Activated CD4-positive, alpha-beta T cell treated with anti-CD3 and anti-CD28 coated beads, Interleukin-2, amount 10 ng/mL, durations not matched to agents 7 days and 5 days (primary cell): ENCODE measurements around the gene ZNF532. TPM values are rescaled to one million over a fixed set of nuclear protein-coding genes. Genes with fewer than 3 reads are reported as not detected.
"Not testable (repeated sequence)": the region's sequence is repeated elsewhere in the genome, so short reads cannot be mapped to it uniquely, and the experiment has no call there.

ENCODE experiments used
- CTCF ChIA-PET: fragments of 350-600 bp; sonication (Branson Sonifier 250); formaldehyde crosslinking; loops from one replicate; lab custom pipeline; 2021; ENCODE audit warnings: antibody characterized with exemption; lab: Charles Lee
- POLR2A ChIA-PET: fragments of 350-600 bp; sonication (Branson Sonifier 250); formaldehyde crosslinking; loops from one replicate; lab custom pipeline; 2021; ENCODE audit warnings: antibody characterized with exemption; lab: Charles Lee
- DNase-seq: peaks from one replicate; pipeline ENCODE4 v3.0.0-alpha.2; 2020
- H3K27ac Mint-ChIP-seq: one replicate; pipeline ENCODE4 v1.8.0; 2021; ENCODE audit warnings: mild to moderate bottlenecking, moderate library complexity, mixed read lengths
- H3K27me3 Mint-ChIP-seq: one replicate; pipeline ENCODE4 v1.8.0; 2021; ENCODE audit warnings: mixed read lengths
- H3K36me3 Mint-ChIP-seq: one replicate; pipeline ENCODE4 v1.8.0; 2021; ENCODE audit warnings: low read depth, mixed read lengths
- H3K4me1 Mint-ChIP-seq: one replicate; pipeline ENCODE4 v1.8.0; 2021; ENCODE audit warnings: mixed read lengths
- H3K4me3 Mint-ChIP-seq: one replicate; pipeline ENCODE4 v1.8.0; 2021; ENCODE audit warnings: mild to moderate bottlenecking, moderate library complexity, mixed read lengths
- H3K9me3 Mint-ChIP-seq: one replicate; pipeline ENCODE4 v1.8.0; 2021; ENCODE audit warnings: mixed read lengths
- total RNA-seq, 2 experiments: library from RNA; stranded (reverse); gene quantifications; one replicate each; pipeline ENCODE4 v1.2.3, GENCODE V29; 2021

ZNF532 gene
- total RNA-seq, 2 experiments from 2014 or later = 2.7 to 2.8 TPM

DNA sequence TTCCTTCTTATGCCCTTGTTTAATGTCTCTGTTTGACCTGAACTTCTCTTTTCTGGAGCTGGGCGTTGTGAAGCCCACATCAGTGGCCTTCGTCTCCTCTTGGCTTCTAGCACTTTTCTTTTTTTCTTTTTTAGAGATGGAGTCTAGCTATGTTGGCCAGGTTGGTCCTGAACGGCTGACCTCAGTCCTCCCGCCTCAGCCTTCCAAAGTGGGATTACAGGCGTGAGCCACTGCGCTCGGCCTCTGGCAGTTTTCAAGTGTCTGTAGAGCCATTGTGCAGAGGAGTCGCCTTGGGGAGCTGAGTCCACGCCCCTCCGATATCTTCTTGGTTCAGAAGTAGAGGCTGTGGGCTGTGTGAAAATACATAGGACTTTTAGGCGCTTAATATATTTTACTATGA is 36.5 kb downstream of the ZNF532 start:
- no peak overlapping the region for H3K27ac Mint-ChIP-seq
- POLR2A ChIA-PET = no interaction called here
- H3K36me3 Mint-ChIP-seq = no peaks in the 10 kb centered on the region
- CTCF ChIA-PET = interaction anchor here (0.9 kb wide), 1 partner anchor 20 kb away, joined by 3 read pairs; no protein-coding TSS in a partner anchor
- peaks cover 6% of the 10 kb centered on the region for H3K27me3 Mint-ChIP-seq
- H3K9me3 Mint-ChIP-seq = no peaks in the 10 kb centered on the region
- H3K4me3 Mint-ChIP-seq = no peak overlapping the region
- no peak for DNase-seq
- H3K4me1 Mint-ChIP-seq = peaks cover 7% of the 10 kb centered on the region

- no peaks in the 10 kb centered on the region for H3K36me3 Mint-ChIP-seq
- POLR2A ChIA-PET = no interaction called here
- CTCF ChIA-PET = interaction anchor here (0.5 to 0.9 kb wide), 2 partner anchors 20 to 530 kb away, joined by 3 to 4 read pairs; no protein-coding TSS in a partner anchor
- H3K4me3 Mint-ChIP-seq = no peak overlapping the region
- no peak overlapping the region for H3K27ac Mint-ChIP-seq
- H3K9me3 Mint-ChIP-seq = no peaks in the 10 kb centered on the region
- peaks cover 6% of the 10 kb centered on the region for H3K27me3 Mint-ChIP-seq
- DNase-seq = no peak
- H3K4me1 Mint-ChIP-seq = peaks cover 2% of the 10 kb centered on the region
Observed at GRCh38 chr18:58901783-58902182, 37.1 kb downstream of the ZNF532 start.

GRCh38 chr18:58902961-58903360 is 38.3 kb downstream of the ZNF532 start:
- no peaks in the 10 kb centered on the region for H3K4me1 Mint-ChIP-seq
- no peak overlapping the region for H3K27ac Mint-ChIP-seq
- peaks cover 6% of the 10 kb centered on the region for H3K27me3 Mint-ChIP-seq
- ChIA-PET CTCF (no interaction called here), POLR2A (interaction anchor here (0.7 kb wide), 1 partner anchor 379 kb away, joined by 6 read pairs; no protein-coding TSS in a partner anchor)
- no peaks in the 10 kb centered on the region for H3K9me3 Mint-ChIP-seq
- H3K36me3 Mint-ChIP-seq = no peaks in the 10 kb centered on the region
- no peak for DNase-seq
- H3K4me3 Mint-ChIP-seq = no peak overlapping the region

DNA sequence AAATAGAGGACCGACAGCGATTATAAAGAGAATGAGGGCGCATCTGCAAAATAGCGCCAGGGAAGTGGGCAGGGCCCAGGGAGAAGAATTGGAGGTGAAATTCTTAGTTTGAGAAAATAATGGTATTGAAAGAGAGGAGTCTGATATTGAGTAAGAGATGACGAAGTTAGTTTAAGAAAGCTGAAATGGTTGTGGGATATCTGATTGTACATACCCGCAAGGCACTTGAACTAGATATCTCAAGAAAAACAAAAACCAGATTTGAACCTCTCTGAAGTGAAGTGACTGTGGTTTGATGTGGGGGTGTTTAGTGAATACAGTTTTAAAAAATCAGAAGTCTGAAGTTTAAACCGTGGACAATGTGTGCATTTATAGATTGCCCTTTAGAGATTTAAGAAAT is 38.9 kb downstream of the ZNF532 start:
- H3K9me3 Mint-ChIP-seq = no peaks in the 10 kb centered on the region
- peaks cover 6% of the 10 kb centered on the region for H3K27me3 Mint-ChIP-seq
- ChIA-PET CTCF (interaction anchor here (1.0 kb wide), 1 partner anchor 10 kb away, joined by 9 read pairs; no protein-coding TSS in a partner anchor), POLR2A (no interaction called here)
- H3K4me3 Mint-ChIP-seq = no peak overlapping the region
- DNase-seq = no peak
- H3K27ac Mint-ChIP-seq = no peak overlapping the region
- H3K36me3 Mint-ChIP-seq = no peaks in the 10 kb centered on the region
- H3K4me1 Mint-ChIP-seq = no peaks in the 10 kb centered on the region

DNA sequence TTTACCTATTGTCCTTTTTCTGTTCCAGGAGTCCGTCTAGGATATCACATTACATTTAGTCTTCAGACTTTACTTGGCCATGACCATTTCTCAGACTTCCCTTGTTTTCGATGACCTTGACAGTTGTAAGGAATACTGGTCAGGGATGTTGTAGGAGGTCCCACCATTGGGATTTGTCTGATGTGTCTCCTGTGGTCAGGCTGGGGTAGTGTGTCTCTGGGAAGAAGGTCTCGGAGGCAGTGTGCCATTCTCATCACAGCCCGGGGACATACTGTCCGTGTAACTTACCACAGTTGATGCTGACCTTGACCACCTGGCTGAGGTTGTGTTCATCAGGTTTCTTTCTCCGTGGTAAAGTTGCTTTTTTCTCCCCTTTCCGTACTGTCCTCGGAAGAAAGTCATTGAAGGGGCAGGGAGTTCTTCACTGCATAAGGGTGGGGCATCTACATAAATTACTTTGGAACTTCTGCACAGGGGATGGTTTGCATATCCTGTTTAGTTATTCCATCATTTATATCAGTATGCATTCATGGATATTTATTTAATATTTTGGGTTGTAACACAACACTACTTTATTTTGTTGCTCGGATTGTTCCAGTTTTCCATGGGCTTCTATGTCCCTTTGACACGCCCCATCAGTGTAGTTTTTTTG is 41.2 kb downstream of the ZNF532 start:
- ChIA-PET CTCF (no interaction called here), POLR2A (interaction anchor here (0.6 kb wide), 1 partner anchor 143 kb away, joined by 3 read pairs; no protein-coding TSS in a partner anchor)
- H3K36me3 Mint-ChIP-seq = no peaks in the 10 kb centered on the region
- no peaks in the 10 kb centered on the region for H3K9me3 Mint-ChIP-seq
- H3K4me1 Mint-ChIP-seq = no peaks in the 10 kb centered on the region
- no peak for DNase-seq
- H3K27ac Mint-ChIP-seq = no peak overlapping the region
- H3K27me3 Mint-ChIP-seq = peaks cover 4% of the 10 kb centered on the region
- H3K4me3 Mint-ChIP-seq = no peak overlapping the region

GRCh38 chr18:58908006-58908405 is 43.3 kb downstream of the ZNF532 start:
- no peaks in the 10 kb centered on the region for H3K36me3 Mint-ChIP-seq
- H3K4me3 Mint-ChIP-seq = no peak overlapping the region
- no peak for DNase-seq
- H3K9me3 Mint-ChIP-seq = no peaks in the 10 kb centered on the region
- no peak overlapping the region for H3K27ac Mint-ChIP-seq
- no peaks in the 10 kb centered on the region for H3K4me1 Mint-ChIP-seq
- POLR2A ChIA-PET = no interaction called here
- CTCF ChIA-PET = no interaction called here
- peaks cover 7% of the 10 kb centered on the region for H3K27me3 Mint-ChIP-seq

DNA sequence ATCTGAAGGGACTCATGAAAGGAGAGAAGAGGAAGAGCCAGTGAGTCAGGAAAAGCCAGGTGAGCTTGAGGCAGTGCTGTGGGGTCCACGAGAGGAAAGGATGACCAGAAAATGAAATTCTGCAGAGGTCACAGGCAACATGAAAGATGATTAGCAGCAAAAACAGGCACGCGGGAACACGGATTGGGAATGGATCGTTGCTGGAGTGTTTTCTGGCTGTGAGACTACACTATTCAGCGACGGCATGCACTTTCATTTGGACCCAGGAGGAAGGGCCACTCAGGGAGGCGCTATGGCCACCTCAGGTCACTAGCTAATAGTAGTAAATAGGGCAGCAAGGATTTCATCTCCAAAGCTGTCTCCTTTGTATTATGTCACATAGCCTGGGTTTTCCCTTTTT is 44.8 kb downstream of the ZNF532 start:
- Mint-ChIP-seq H3K36me3 (no peaks in the 10 kb centered on the region), H3K4me3 (no peak overlapping the region), H3K27me3 (peaks cover 7% of the 10 kb centered on the region), H3K27ac (no peak overlapping the region), H3K9me3 (no peaks in the 10 kb centered on the region), H3K4me1 (peaks cover 6% of the 10 kb centered on the region)
- no peak for DNase-seq
- CTCF ChIA-PET = no interaction called here
- POLR2A ChIA-PET = no interaction called here

- Mint-ChIP-seq H3K36me3 (no peaks in the 10 kb centered on the region), H3K4me1 (peaks cover 6% of the 10 kb centered on the region), H3K27me3 (peaks cover 3% of the 10 kb centered on the region), H3K9me3 (no peaks in the 10 kb centered on the region), H3K27ac (no peak overlapping the region), H3K4me3 (no peak overlapping the region)
- ChIA-PET CTCF (interaction anchor here (0.6 to 0.9 kb wide), 2 partner anchors 10 to 284 kb away, joined by 4 read pairs; no protein-coding TSS in a partner anchor), POLR2A (no interaction called here)
- no peak for DNase-seq
Observed at GRCh38 chr18:58911241-58911640, 46.6 kb downstream of the ZNF532 start.

- H3K27ac Mint-ChIP-seq = no peak overlapping the region
- H3K4me3 Mint-ChIP-seq = no peak overlapping the region
- ChIA-PET POLR2A (no interaction called here), CTCF (interaction anchor here (0.9 to 1.2 kb wide), 2 partner anchors 10 to 17 kb away, joined by 3 to 4 read pairs; no protein-coding TSS in a partner anchor)
- peaks cover 3% of the 10 kb centered on the region for H3K27me3 Mint-ChIP-seq
- H3K9me3 Mint-ChIP-seq = no peaks in the 10 kb centered on the region
- peaks cover 6% of the 10 kb centered on the region for H3K4me1 Mint-ChIP-seq
- DNase-seq = no peak
- H3K36me3 Mint-ChIP-seq = no peaks in the 10 kb centered on the region
Observed at GRCh38 chr18:58911766-58912165, 47.1 kb downstream of the ZNF532 start.

DNA sequence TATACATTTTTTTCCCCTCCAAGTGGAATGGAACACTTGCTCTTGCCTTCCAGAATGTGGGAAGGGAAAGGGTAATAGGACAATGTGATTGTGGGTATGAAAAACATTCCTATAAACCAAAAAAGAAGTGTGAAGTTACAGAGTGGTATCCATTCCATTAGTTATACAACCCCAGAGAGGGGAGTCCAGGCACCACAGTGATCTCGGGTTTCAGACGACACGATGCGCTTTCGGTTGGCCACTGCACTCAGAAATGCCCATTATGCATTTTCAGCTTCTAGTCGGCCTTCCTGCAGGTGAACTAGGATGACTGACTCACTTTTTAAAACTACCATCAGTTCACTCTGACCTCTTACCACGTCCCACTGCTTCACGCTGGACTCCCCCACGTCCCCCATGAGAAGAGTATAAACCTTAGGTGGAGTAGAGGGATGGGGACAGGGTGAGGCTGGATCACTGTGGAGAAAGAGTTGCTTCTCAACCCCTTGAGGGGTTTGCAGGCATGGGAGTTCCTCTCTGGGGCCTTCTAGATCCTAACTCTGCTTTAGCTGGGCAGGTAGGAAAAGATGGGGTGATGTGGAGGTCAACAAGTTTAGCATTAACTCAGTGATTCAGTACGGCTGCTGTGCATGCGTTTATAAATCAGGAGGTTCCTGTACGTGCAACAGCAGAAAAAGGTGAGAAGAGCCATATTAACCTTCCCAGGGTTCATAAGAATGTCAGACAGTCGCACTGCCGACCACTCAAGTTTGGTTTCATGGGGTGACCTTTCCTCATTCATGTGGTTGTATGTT is 50.5 kb downstream of the ZNF532 start:
- peaks cover 3% of the 10 kb centered on the region for H3K27me3 Mint-ChIP-seq
- H3K9me3 Mint-ChIP-seq = no peaks in the 10 kb centered on the region
- no peak overlapping the region for H3K4me3 Mint-ChIP-seq
- DNase-seq = no peak
- ChIA-PET CTCF (no interaction called here), POLR2A (no interaction called here)
- no peak overlapping the region for H3K27ac Mint-ChIP-seq
- H3K4me1 Mint-ChIP-seq = peaks cover 6% of the 10 kb centered on the region
- no peaks in the 10 kb centered on the region for H3K36me3 Mint-ChIP-seq

DNA sequence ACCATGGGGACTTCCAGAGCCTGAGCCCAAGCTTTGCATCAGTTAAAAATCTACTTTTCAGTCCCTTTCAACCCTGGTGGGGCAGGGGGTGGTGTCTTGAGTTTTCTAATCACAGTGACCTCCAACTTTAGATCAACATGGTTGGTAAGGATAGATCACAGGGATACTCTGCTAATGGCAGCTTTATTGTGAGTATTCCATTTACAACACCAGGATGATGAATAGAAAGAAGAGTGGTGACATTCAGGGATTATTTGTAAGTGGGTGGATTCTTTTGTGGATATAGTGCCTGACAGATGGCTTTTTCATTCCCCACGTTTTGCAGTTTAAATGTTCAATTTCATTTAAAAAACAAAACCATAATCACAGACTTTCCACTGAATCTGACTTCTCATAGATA is 51.3 kb downstream of the ZNF532 start:
- H3K4me1 Mint-ChIP-seq = peaks cover 6% of the 10 kb centered on the region
- H3K27ac Mint-ChIP-seq = no peak overlapping the region
- DNase-seq = no peak
- ChIA-PET POLR2A (no interaction called here), CTCF (no interaction called here)
- H3K36me3 Mint-ChIP-seq = no peaks in the 10 kb centered on the region
- peaks cover 2% of the 10 kb centered on the region for H3K27me3 Mint-ChIP-seq
- H3K4me3 Mint-ChIP-seq = no peak overlapping the region
- no peaks in the 10 kb centered on the region for H3K9me3 Mint-ChIP-seq

- H3K36me3 Mint-ChIP-seq, H3K27ac Mint-ChIP-seq, DNase-seq, H3K9me3 Mint-ChIP-seq, CTCF ChIA-PET, H3K27me3 Mint-ChIP-seq, POLR2A ChIA-PET, H3K4me1 Mint-ChIP-seq, H3K4me3 Mint-ChIP-seq: not testable (repeated sequence)
Observed at GRCh38 chr18:58919934-58920333, 55.3 kb downstream of the ZNF532 start.

DNA sequence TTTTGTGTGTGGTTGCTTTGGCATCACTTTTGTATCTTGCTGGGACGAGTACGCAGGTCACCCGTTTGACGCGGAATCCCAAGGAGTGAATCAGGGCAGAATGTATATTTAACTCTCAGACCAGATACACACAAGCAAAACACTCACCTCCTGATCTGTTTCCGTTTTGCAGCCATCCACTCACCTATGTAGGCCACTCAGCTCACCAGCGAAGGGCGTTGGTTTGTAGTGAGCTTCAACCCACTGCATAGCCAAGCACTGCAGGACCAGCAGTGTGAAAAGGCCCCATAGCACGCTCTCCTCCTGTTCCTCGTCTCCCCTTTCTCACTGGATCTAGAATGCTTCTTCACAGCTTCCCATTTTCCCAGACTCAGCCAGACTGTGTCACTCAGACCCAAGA is 58.3 kb downstream of the ZNF532 start:
- no peak overlapping the region for H3K27ac Mint-ChIP-seq
- no peaks in the 10 kb centered on the region for H3K36me3 Mint-ChIP-seq
- ChIA-PET POLR2A (no interaction called here), CTCF (no interaction called here)
- no peaks in the 10 kb centered on the region for H3K4me1 Mint-ChIP-seq
- H3K4me3 Mint-ChIP-seq = no peak overlapping the region
- no peak for DNase-seq
- no peaks in the 10 kb centered on the region for H3K9me3 Mint-ChIP-seq
- H3K27me3 Mint-ChIP-seq = peaks cover 13% of the 10 kb centered on the region
